Mucosa of descending colon (tissue), 3 donors: Measurements from ENCODE around the gene ABCC9. TPM values are rescaled to one million over a fixed set of nuclear protein-coding genes. Genes with fewer than 3 reads are reported as not detected.

Source experiments
- ATAC-seq: fragments of 200-7000 bp; cut with Tn5 transposase; one replicate; pipeline ENCODE4 v1.9.1; 2020; ENCODE audit warnings: mild to moderate bottlenecking, moderate library complexity
- DNase-seq, 3 donors: peaks; one replicate each; pipeline ENCODE4 v3.0.0-alpha.2; 2020
- H3K36me3 ChIP-seq: fragments of 200-600 bp; one replicate; pipeline ENCODE4 v1.8.0; 2021; ENCODE audit warnings: low read depth, mild to moderate bottlenecking
- H3K4me1 ChIP-seq: fragments of 200-600 bp; one replicate; pipeline ENCODE4 v1.8.0; 2021; ENCODE audit warnings: low read depth, mild to moderate bottlenecking
- H3K4me3 ChIP-seq: fragments of 200-600 bp; one replicate; pipeline ENCODE4 v1.8.0; 2021; ENCODE audit warnings: mild to moderate bottlenecking
- H3K9me3 ChIP-seq: fragments of 200-600 bp; one replicate; pipeline ENCODE4 v1.8.0; 2021; ENCODE audit warnings: mild to moderate bottlenecking
- intact Hi-C, 2 donors: fragments of 100-400 bp; cut with DNase I in 1 of 2; cut with micrococcal nuclease in 1 of 2; formaldehyde crosslinking; loops; one replicate each; pipeline versions ENCODE4 v1.11.0 to v1.11.1; 2022; cut with DNase I, micrococcal nuclease
- total RNA-seq, 3 donors: library from RNA; stranded (reverse); fragmentation: NEBNext Ultra II Directional in 2 of 3; extraction: Animal tissue kit (Norgen Biotek cat#: 25700) in 2 of 3; gene quantifications; one replicate each; pipeline versions ENCODE4 v1.2.1 to v1.2.4, GENCODE V29; 2021 to 2023
- TF ChIP-seq, protein P1 (sequence below): fragments of 200-600 bp; IDR thresholded peaks from one replicate; pipeline ENCODE4 v1.8.0; 2022; ENCODE audit warnings: antibody characterized with exemption, mild to moderate bottlenecking
- donor health status: DM: no; HTN: no; CAD: no; lungs with moderate emphysema.
- donor health status: DM: no; HTN: no; CAD: no.
- donor health status: DM: no; HTN: yes; CAD: no.

The ABCC9 gene
- total RNA-seq, 3 donors from 2014 or later, result 0.67 to 60.6 (median 7.3) TPM

DNA sequence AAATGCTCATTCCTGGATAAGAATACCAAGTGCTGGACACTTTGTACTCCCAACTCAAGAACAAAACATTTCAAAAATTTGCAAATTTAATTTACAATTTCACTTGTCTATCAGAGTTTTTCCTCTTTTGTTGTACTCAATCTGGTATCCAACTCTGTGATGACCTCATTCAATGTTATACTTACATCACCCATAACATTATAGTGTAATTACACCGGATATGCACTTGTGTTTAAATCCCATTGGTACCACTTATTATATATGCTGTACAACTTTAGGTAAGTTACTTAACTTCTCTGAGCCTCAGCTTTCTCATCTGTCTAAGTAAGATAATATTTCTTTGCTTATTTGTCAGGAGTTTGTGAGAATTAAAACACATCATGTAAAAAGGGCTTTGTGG lies 90.1 kb downstream of the ABCC9 start:
- ATAC-seq (no peak), DNase-seq (no peak)
- intact Hi-C loops, result no loop called here
- no peaks in the 10 kb centered on the region for H3K4me1 ChIP-seq
- TF ChIP-seq, protein P1, sequence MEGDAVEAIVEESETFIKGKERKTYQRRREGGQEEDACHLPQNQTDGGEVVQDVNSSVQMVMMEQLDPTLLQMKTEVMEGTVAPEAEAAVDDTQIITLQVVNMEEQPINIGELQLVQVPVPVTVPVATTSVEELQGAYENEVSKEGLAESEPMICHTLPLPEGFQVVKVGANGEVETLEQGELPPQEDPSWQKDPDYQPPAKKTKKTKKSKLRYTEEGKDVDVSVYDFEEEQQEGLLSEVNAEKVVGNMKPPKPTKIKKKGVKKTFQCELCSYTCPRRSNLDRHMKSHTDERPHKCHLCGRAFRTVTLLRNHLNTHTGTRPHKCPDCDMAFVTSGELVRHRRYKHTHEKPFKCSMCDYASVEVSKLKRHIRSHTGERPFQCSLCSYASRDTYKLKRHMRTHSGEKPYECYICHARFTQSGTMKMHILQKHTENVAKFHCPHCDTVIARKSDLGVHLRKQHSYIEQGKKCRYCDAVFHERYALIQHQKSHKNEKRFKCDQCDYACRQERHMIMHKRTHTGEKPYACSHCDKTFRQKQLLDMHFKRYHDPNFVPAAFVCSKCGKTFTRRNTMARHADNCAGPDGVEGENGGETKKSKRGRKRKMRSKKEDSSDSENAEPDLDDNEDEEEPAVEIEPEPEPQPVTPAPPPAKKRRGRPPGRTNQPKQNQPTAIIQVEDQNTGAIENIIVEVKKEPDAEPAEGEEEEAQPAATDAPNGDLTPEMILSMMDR, result no peak
- no peaks in the 10 kb centered on the region for H3K36me3 ChIP-seq
- H3K9me3 ChIP-seq, result no peaks in the 10 kb centered on the region
- no peak overlapping the region for H3K4me3 ChIP-seq

DNA sequence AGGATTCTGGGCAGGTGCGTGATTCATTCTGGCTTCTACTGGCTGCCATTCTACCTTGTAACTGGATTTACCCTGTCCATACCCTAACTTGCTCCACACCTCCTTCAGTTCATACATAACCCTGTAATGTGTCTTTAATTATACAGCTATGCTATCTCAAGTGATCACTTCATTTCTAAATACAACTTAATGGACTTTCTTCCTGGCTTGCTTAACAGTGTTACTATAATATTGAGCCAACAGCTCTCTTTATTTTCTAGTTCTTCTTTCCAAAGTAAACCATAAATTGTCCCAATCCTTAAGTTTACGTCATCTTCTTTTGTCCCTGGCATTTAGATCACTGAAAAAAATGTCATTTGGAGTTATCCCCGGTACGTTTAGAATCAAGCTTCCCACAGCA lies 90.8 kb downstream of the ABCC9 start:
- no peaks in the 10 kb centered on the region for H3K4me1 ChIP-seq
- no peak overlapping the region for H3K4me3 ChIP-seq
- H3K36me3 ChIP-seq, result no peaks in the 10 kb centered on the region
- no peaks in the 10 kb centered on the region for H3K9me3 ChIP-seq
- TF ChIP-seq, protein P1, result no peak
- no peak for ATAC-seq
- no peak for DNase-seq
- intact Hi-C loops, result no loop called here

DNA sequence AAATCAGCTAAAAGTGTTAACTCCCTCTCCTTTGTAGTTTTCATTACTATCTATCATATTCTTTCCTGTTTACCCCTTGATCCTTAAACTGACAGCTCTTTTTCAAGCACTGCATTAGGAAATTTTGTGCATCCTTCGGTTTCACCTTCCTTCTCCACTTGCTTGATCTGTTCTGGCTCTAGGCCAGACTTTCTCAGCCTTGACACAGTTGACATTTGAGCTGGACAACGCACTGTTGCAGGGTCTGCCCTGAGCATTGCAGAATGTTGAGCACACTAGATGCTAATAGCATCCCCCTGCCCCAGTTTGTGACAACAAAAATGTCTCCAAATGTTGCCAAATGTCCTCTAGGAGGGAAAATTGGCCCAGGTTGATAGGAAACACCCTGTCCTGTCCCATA lies 91.3 kb downstream of the ABCC9 start:
- H3K9me3 ChIP-seq, result no peaks in the 10 kb centered on the region
- H3K4me3 ChIP-seq, result no peak overlapping the region
- ATAC-seq, result no peak
- intact Hi-C loops, result no loop called here
- no peaks in the 10 kb centered on the region for H3K4me1 ChIP-seq
- no peaks in the 10 kb centered on the region for H3K36me3 ChIP-seq
- TF ChIP-seq, protein P1, result no peak
- DNase-seq, result no peak

DNA sequence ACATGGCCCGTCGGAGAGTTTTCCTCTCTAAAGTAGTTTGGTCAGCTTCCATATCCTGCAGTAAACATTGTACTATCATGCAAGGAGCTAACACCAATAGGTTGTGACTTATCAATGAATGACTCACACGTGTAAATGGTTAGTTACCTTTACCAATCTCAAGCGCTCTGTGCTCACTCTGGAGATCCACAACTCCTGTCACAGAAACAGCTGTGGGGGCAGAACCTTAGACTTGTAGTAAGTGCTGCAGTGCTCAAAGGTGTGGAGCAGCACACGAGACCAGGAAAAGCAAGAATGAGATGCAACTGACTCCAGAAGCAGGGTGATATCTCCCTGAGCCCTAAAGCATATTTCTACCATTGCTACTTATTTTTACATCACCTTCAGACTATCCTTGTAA lies 93.0 kb downstream of the ABCC9 start:
- Histone ChIP-seq H3K9me3 (no peaks in the 10 kb centered on the region), H3K36me3 (no peaks in the 10 kb centered on the region), H3K4me3 (no peak overlapping the region), H3K4me1 (no peaks in the 10 kb centered on the region)
- ATAC-seq, result no peak
- DNase-seq, result no peak
- intact Hi-C loops, result no loop called here
- TF ChIP-seq, protein P1, result no peak

DNA sequence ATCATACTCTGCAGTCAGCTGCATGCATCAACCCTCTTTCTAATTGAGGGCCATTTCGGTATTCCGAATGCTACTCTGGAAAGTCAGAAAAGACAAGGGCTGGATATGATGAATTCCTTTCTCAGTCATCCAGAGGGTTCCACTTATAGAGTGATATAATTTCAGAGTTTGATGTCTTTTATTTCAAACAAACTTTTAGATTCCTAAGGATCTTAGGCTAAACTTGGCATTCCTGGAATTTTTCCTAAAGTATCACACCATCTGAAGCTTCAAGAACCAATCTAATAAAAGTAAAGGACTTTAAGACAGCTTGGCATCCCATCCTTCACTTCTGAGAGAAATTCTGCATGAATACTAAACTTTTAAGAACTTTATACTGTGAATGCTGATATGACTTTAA lies 97.4 kb downstream of the ABCC9 start:
- no peak overlapping the region for H3K4me3 ChIP-seq
- no peaks in the 10 kb centered on the region for H3K4me1 ChIP-seq
- no peaks in the 10 kb centered on the region for H3K36me3 ChIP-seq
- no peak for ATAC-seq
- intact Hi-C loops, result no loop called here
- TF ChIP-seq, protein P1, result no peak
- H3K9me3 ChIP-seq, result no peaks in the 10 kb centered on the region
- DNase-seq, result no peak

DNA sequence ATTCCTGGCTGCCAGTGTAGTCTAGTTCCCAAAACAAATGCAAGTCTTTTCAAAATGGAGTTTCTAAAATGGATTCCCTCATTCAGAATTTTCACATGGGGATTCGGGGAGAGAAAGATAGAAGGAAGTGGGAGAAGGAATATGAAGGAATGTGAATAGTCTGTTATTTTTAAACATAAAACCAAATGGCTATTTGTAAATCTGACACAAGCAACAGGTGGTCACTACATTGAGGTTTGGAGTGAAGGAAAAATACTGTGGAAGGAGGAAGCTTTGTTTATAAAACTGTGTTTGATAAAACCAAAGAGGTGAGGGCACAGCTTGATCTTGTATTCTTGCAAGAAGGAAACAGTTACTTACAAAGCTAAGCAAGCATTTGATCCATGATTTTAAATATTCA lies 101.5 kb downstream of the ABCC9 start:
- TF ChIP-seq, protein P1, result no peak
- Histone ChIP-seq H3K36me3 (no peaks in the 10 kb centered on the region), H3K4me1 (no peaks in the 10 kb centered on the region), H3K9me3 (no peaks in the 10 kb centered on the region), H3K4me3 (no peak overlapping the region)
- intact Hi-C loops, result no loop called here
- DNase-seq (no peak), ATAC-seq (no peak)
